ENCODE measurements around the gene TTC34.
"Not testable (repeated sequence)": the region's sequence is repeated elsewhere in the genome, so short reads cannot be mapped to it uniquely, and the experiment has no call there.

The TTC34 gene

GRCh38 chr1:2795926-2796325, 5.6 kb downstream of the TTC34 start:
- FAIRE-seq: no peak

DNA sequence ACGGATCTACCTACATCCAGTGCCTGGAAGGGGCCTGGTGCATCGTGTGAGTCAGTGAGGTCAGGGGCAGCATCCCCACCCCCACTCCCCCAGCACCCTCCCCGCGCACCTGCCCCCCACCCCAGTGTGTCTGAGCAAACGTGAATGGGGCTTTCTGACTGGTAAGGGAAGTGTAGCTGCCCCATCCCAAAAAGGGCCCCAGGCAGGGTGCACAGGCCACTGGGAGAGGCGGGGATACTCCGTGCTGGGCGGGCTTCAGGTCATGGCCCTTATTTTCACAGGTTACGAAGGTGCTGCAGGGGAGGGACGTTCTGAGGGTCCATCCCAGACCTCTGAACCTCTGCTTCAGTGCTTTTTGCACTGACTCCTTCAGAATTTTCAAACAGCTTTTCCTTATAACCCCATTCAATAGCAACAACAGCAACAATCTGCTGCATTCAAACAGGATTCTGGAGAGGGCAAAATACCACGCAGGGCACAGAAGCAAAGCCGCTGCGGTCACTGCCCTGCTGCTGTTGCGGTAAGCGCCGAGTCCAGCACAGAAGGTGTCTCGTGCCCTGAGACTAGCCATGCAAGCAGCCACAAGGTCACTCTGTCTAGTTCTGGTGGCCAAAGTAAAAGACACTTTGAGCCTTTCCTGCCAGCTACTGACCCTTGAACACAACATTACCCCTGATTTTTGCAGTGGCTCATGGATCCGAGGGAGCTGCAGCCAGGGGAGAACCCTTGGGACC, 10.3 kb downstream of the TTC34 start:
- FAIRE-seq: no peak

GRCh38 chr1:2789986-2790581, 11.4 kb downstream of the TTC34 start:
- no peak for FAIRE-seq

- FAIRE-seq: no peak
Measured at GRCh38 chr1:2789164-2789985, 12.1 kb downstream of the TTC34 start.

- no peak for FAIRE-seq
Measured at GRCh38 chr1:2788506-2789163, 12.9 kb downstream of the TTC34 start.

DNA sequence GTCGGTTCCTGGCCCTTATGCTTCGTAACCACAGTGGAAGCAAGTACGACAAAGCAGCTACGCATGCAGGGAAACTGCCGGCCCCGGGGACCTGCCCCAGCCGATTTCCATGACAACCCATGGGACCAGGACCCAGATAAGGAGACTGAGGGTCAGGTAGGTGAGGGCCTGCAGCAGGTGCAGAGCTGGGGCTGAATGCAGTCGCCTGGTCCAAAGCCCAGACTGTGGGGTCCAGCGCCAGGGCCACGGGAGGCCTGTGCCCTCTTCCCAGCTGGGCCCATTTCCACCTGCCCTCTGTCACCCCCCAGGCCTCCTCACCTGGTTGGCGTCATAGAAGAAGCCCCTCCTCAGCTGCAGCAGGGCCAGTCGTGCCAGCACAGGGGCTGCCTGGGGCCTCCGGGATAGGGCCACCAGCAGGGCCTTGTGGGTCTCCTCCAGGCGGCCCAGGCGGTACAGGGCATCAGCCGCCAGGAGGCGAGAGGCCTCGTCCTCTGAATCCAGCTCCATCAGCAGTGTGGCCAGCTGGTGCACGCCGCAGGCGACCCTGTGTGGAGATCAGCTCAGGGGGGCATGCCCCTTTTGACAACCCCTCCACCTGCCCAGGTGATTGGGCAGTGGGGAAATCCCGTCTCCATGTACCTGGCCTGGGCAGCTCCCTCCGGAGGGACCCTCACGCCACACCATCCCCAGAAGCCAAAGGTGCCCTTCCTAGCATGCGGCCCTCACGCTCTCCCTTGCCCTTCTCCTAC, 14.2 kb downstream of the TTC34 start:
- no peak for FAIRE-seq

DNA sequence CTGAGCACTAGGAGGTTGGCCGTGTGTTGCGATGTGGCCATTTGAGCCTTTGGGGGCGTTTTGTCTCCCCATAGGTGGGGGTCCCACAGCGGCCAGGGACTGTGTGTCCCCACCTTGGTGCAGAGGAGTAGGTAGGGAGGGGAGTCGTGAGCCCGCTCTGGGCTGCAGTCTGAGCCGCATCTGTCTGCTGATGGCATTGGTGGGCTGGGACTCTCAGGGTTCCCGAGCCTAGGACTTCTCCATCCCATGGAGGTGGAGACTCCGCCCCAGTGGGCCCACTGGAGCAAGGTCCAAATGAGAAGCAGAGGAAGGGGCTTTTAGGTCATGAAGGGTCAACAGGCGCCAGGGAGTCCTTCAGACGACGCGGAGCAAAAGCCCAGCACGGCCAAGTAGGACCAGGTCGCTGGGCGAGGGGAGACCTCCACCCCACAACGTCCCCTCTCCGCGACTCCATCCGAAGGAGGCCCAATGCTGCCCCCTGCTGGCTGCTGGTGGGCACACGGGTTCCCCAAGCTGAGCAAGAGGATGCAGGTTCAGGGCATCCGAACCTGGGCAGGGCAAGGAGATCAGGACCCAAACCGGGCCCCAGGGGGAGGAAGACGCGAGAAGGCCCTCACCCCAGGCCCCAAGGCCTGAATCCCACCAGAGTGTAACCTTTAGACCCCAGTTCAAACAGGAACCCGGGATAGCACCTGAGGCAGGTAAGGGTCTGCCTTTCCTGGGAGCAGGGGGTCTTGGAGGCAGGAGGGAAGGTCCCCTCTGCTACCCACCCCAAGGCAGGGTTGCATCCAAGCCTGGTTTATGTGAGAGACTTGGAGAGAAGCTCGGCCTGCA, 14.9 kb downstream of the TTC34 start:
- no peak for FAIRE-seq

DNA sequence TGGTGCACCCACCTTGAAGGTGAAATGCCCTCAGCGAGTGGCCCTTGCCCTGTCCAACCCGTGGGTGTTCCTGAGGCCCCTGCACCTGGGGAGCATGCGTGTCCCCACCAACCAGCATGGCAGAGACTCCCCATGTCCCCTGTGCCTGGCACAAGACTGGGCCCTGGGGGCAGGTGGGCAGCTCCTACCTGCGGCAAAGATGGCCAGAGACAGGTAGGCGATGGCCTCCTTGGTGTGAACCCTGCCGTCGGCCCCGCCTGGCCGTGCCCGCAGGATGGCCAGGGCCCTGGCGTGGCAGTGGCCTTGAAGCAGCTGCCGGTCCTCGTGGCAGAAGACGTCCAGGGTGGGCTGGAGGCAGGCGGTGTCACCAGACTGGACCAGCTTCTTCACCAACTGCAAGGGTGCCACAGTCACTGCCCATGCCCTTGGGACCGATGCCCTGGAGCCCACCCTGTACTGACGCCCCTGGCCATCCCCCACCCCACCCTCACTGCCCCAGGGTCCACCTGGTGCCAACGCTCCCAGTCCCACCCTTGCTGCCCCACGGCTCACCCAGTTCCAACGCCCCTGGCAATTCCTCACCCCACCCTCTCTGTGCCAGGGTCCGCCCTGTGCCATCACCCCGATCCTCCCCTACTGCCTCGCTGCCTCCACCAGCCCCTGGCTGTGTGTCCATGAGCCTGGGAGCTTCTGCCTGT, 15.7 kb downstream of the TTC34 start:
- no peak for FAIRE-seq

DNA sequence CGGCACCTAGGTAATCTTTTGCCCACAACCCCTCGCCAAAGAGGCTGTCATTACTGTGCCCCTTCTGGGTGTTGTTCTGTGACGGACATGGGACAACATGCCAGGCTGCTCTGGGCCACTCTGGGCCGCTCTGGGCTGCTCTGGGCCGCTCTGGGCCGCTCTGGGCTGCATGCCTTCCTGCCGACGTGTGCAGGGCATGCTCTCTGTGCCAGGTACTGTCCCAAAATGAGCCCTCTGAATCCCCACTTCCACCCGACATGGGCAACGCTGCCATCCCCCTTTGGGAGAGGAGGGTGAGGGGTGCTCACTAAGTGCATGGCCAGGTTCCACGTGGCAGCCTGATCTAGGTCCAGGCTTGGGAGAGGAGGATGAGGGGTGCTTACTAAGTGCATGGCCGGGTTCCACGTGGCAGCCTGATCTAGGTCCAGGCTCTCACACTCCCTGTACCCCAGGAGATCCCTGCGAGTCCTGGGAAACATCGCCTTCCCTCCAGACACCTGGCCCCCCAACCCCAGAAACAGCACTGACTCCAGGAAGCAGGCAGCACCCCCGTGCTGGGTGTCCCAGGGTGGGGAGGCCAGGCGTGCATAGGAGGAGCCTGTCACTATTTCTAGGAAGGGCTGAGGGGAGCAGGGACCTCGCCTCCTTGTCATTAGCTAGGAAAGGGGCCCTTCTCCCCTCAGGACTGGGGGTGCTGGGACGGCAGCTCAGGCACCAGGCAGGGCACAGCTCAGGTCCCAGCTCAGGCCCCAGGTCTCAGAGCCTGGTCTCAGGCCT, 16.5 kb downstream of the TTC34 start:
- no peak for FAIRE-seq

DNA sequence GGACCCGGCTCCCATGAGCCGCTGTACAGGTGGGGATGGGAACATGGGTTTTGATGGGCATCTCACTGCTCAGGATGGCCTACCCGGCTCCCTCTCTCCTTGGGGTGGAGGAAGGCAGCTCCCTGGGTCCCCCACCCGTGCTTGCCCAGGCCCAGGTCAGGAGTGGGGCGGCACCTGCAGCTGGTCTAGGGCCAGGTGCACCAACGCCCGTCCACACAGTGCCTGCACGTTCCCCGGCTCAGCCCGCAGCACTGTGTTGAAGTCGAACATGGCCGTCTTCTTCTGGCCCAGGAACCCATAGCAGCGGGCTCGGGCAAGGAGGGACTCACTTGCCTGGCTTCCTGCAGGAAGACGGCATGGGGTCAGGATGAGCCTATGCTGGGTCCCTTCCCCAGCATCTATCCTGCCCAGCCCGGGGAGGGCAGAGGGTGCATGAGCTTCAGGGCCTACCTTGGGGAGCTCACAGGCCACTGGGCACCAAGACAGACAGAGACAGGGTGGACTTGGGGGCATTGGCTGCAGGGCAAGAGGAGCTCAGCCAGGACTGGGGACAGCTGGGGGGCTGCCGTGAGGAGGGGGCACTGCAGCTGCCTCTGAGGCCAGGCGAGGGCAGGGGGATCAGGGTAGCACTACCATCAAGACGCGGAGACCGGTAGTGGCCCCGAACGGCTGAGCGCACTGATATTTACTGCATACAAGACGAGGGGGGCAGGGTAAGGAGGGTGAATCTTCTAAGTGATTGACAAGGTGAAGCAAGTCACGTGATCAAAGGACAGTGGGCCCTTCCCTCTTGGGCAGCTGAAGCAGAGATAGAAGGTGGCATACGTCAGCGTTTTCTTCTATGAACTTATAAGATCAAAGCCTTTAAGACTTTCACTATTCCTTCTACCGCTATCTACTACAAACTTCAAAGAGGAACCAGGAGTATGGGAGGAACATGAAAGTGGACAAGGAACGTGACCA, 17.8 kb downstream of the TTC34 start:
- FAIRE-seq: no peak

- FAIRE-seq: no peak
Measured at GRCh38 chr1:2783069-2783434, 18.4 kb downstream of the TTC34 start.

GRCh38 chr1:2781627-2782026, 19.9 kb downstream of the TTC34 start:
- FAIRE-seq: no peak

- FAIRE-seq: no peak
Measured at GRCh38 chr1:2778220-2778592, 23.3 kb downstream of the TTC34 start.

DNA sequence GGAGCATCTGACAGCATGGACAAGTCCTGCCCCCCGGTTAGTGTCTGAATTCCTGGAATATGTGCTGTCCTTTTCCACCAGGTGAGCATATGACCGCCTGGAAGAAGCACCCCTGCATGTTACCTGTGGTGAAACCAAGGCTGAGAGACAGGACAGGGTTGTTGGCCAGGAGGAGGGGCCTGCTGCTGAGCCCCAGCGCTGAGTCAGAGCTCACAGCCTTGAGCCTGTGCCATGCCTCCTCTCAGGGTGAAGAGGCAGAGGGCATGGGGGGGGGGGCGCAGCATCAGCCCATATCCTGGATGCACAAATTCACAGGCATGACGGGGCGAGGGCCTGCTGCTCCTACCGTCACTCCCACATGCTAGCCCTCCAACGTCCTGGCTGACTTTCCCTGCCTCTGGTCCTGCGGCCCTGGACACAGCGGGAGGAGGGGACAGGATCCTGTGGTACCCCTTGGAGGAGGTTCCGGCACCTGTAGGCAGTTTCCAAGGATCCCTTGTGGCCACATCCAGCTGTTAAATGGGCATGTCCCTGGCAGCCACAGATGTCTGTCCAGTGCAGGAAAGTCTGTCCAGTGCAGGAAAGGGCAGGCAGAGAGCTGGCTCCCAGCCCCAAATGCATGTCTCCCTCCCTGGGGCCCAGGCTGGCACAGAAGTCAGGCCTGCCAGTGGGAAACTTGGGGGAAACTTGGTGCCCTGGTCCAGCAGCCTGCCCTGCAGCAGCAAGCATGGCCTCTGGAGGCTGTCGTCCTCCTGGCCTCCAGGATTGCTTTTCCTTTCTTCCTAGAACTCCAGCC, 23.9 kb downstream of the TTC34 start:
- no peak for FAIRE-seq

GRCh38 chr1:2775333-2775732, 26.2 kb downstream of the TTC34 start:
- not testable (repeated sequence) for FAIRE-seq

DNA sequence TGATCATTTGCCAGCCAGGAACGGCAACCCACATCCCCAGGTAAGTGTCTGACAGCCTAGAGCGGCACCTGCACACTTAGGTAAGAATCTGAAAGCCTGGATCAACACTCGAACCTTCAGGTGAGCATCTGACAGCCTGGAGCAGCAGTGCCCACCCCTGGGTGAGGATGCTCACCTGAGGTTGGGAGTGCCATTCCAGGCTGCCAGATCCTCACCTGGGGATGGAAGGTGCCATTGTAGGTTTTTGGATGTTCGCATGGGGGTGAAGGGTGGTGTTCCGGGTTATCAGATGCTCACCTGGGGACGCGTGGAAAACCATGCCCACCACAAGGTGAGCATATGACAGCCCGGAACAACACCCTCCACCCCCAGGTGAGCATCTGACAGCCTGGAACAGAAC, 33.4 kb downstream of the TTC34 start:
- FAIRE-seq: not testable (repeated sequence)

GRCh38 chr1:2759433-2759832, 42.1 kb downstream of the TTC34 start:
- FAIRE-seq: not testable (repeated sequence)

- not testable (repeated sequence) for FAIRE-seq
Measured at GRCh38 chr1:2757519-2757918, 44.0 kb downstream of the TTC34 start.
